HepG2 (cell line): ENCODE data around the gene ZCRB1.

Experiments used
- EZH2 ChIP-seq: conservative IDR thresholded peaks from 2 replicates; pipeline ENCODE4 v1.6.1; 2012; ENCODE audit warnings: mild to moderate bottlenecking, low read depth, low read length, moderate library complexity
- MIER3 ChIP-seq: IDR thresholded peaks from 2 replicates; pipeline ENCODE4 v1.6.1; 2016; ENCODE audit warnings: missing compliant biosample characterization, borderline replicate concordance
- POLR2G ChIP-seq: fragments of 200-400 bp; formaldehyde crosslinking; IDR thresholded peaks from 2 replicates; pipeline ENCODE4 v1.6.1; 2018; ENCODE audit warnings: mild to moderate bottlenecking, low read depth, low read length, moderate library complexity
- SKI ChIP-seq: fragments of 450-650 bp; IDR thresholded peaks from one replicate; pipeline ENCODE4 v1.6.1; 2018; ENCODE audit warnings: mild to moderate bottlenecking; ENCODE audit not compliant: partially characterized antibody
- YY1 ChIP-seq: IDR thresholded peaks from 2 replicates; pipeline ENCODE4 v1.6.1; 2011; ENCODE audit warnings: low read length, low read depth, moderate library complexity, mild to moderate bottlenecking; ENCODE audit not compliant: insufficient read depth, insufficient replicate concordance
- ZBTB1 ChIP-seq: sonication (generic); formaldehyde crosslinking; IDR thresholded peaks from 2 replicates; pipeline ENCODE4 v1.4.0; 2020; ENCODE audit warnings: missing genetic modification reagents, borderline replicate concordance
- ZKSCAN1 ChIP-seq: fragments of 150-350 bp; IDR thresholded peaks from 2 replicates; pipeline ENCODE4 v1.6.1; 2014; ENCODE audit warnings: low read length
- ZNF709 ChIP-seq: sonication (generic); formaldehyde crosslinking; IDR thresholded peaks from 2 replicates; pipeline ENCODE4 v1.5.0; 2020; ENCODE audit warnings: mild to moderate bottlenecking, missing genetic modification reagents
- ZNF761 ChIP-seq: sonication (generic); formaldehyde crosslinking; conservative IDR thresholded peaks from 2 replicates; pipeline ENCODE4 v1.4.0; 2020; ENCODE audit warnings: mild to moderate bottlenecking, missing genetic modification reagents
- TF ChIP-seq, protein P1 (sequence below): conservative IDR thresholded peaks from 2 replicates; pipeline ENCODE4 v1.6.1; 2018; ENCODE audit warnings: missing genetic modification reagents
- TF ChIP-seq, protein P2 (sequence below): sonication (generic); formaldehyde crosslinking; IDR thresholded peaks from 2 replicates; pipeline ENCODE4 v1.4.0; 2020; ENCODE audit warnings: missing genetic modification reagents, borderline replicate concordance
- TF ChIP-seq, protein P3 (sequence below): sonication (generic); formaldehyde crosslinking; IDR thresholded peaks from 2 replicates; pipeline ENCODE4 v1.5.0; 2020; ENCODE audit warnings: mild to moderate bottlenecking, missing genetic modification reagents, moderate library complexity

DNA sequence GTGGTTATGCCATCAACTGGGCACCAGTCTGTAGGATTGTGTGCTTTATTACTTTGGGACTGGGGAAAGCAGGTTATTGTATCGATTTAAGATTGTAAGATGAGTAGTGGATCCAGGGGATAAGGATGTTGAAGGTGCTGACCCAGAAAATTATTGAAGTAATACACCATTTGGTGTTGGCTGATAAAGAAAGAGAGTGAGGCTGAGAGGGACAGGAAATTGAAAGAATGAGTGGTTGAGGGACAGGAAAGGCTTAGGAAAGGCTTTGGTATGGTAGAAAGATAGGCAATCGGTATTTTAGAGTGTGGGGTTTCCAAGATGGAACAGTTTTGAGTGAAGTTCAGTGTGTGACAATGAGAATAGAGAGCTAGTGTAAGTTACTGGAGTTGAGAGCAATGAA, 12.4 kb upstream of the ZCRB1 start:
- TF ChIP-seq, protein P1, sequence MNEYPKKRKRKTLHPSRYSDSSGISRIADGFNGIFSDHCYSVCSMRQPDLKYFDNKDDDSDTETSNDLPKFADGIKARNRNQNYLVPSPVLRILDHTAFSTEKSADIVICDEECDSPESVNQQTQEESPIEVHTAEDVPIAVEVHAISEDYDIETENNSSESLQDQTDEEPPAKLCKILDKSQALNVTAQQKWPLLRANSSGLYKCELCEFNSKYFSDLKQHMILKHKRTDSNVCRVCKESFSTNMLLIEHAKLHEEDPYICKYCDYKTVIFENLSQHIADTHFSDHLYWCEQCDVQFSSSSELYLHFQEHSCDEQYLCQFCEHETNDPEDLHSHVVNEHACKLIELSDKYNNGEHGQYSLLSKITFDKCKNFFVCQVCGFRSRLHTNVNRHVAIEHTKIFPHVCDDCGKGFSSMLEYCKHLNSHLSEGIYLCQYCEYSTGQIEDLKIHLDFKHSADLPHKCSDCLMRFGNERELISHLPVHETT (CRISPR knock-in tag): no peak
- TF ChIP-seq, protein P2, sequence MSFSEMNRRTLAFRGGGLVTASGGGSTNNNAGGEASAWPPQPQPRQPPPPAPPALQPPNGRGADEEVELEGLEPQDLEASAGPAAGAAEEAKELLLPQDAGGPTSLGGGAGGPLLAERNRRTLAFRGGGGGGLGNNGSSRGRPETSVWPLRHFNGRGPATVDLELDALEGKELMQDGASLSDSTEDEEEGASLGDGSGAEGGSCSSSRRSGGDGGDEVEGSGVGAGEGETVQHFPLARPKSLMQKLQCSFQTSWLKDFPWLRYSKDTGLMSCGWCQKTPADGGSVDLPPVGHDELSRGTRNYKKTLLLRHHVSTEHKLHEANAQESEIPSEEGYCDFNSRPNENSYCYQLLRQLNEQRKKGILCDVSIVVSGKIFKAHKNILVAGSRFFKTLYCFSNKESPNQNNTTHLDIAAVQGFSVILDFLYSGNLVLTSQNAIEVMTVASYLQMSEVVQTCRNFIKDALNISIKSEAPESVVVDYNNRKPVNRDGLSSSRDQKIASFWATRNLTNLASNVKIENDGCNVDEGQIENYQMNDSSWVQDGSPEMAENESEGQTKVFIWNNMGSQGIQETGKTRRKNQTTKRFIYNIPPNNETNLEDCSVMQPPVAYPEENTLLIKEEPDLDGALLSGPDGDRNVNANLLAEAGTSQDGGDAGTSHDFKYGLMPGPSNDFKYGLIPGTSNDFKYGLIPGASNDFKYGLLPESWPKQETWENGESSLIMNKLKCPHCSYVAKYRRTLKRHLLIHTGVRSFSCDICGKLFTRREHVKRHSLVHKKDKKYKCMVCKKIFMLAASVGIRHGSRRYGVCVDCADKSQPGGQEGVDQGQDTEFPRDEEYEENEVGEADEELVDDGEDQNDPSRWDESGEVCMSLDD: no peak
- TF ChIP-seq ZBTB1 (CRISPR knock-in tag) (no peak), YY1 (no peak), POLR2G (no peak), ZNF709 (no peak), ZNF761 (CRISPR knock-in tag) (no peak), MIER3 (CRISPR knock-in tag) (no peak), ZKSCAN1 (no peak), SKI (no peak), EZH2 (no peak)
- TF ChIP-seq, protein P3, sequence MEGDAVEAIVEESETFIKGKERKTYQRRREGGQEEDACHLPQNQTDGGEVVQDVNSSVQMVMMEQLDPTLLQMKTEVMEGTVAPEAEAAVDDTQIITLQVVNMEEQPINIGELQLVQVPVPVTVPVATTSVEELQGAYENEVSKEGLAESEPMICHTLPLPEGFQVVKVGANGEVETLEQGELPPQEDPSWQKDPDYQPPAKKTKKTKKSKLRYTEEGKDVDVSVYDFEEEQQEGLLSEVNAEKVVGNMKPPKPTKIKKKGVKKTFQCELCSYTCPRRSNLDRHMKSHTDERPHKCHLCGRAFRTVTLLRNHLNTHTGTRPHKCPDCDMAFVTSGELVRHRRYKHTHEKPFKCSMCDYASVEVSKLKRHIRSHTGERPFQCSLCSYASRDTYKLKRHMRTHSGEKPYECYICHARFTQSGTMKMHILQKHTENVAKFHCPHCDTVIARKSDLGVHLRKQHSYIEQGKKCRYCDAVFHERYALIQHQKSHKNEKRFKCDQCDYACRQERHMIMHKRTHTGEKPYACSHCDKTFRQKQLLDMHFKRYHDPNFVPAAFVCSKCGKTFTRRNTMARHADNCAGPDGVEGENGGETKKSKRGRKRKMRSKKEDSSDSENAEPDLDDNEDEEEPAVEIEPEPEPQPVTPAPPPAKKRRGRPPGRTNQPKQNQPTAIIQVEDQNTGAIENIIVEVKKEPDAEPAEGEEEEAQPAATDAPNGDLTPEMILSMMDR: no peak
